Right cardiac atrium (tissue), 5 donors: Measurements from ENCODE around the gene CNTFR. TPM values are rescaled to one million over a fixed set of nuclear protein-coding genes. Genes with fewer than 3 reads are reported as not detected.

Experiments used
- ATAC-seq, 2 donors: fragments of 200-7000 bp; cut with Tn5 transposase; one replicate each; pipeline versions ENCODE4 v1.8.0 to v1.9.1; 2020; ENCODE audit warnings: moderate library complexity in 2 of 2, mild to moderate bottlenecking in 1 of 2
- DNase-seq, 3 donors: peaks; one replicate each; pipeline ENCODE4 v3.0.0-alpha.2; 2020
- H3K27ac ChIP-seq: one replicate; pipeline ENCODE4 v1.5.1; 2013; ENCODE audit warnings: mild to moderate bottlenecking, low read length, control low read depth, moderate library complexity
- H3K27me3 ChIP-seq: one replicate; pipeline ENCODE4 v1.6.1; 2013; ENCODE audit not compliant: control insufficient read depth, insufficient read depth
- H3K4me1 ChIP-seq: one replicate; pipeline ENCODE4 v1.6.1; 2013; ENCODE audit warnings: low read length; ENCODE audit not compliant: control insufficient read depth, insufficient read depth
- H3K4me3 ChIP-seq: one replicate; pipeline ENCODE4 v1.5.1; 2013; ENCODE audit warnings: low read length, control low read depth
- H3K9me3 ChIP-seq: one replicate; pipeline ENCODE4 v1.6.1; 2013; ENCODE audit warnings: low read length; ENCODE audit not compliant: control insufficient read depth
- WGBS: extraction: QIAGEN DNeasy Blood & Tissue Kit; methylation state at CpG from one replicate; pipeline ENCODE4 v1.1.7; 2013; 5-methylcytosine and 5-hydroxymethylcytosine counted together
- intact Hi-C, 4 donors: fragments of 100-400 bp; cut with DNase I; formaldehyde crosslinking; loops; one replicate each; pipeline versions ENCODE4 v1.11.0 to v1.14.0; 2022 to 2023
- polyA plus RNA-seq: library from polyadenylated mRNA; stranded (reverse); fragments of 200-250 nt; gene quantifications from one replicate; pipeline ENCODE4 v1.2.3, GENCODE V29; 2013
- total RNA-seq, 4 donors: library from RNA; stranded (reverse); fragmentation: NEBNext Ultra II Directional; extraction: Animal tissue kit (Norgen Biotek cat#: 25700); gene quantifications; one replicate each; pipeline ENCODE4 v1.2.1, GENCODE V29; 2021
- donor health status: healthy with polysubstance abuse.
- donor health status: DM: no; HTN: yes; CAD: no.
- donor health status: DM: no; HTN: no; CAD: no.
- donor health status: DM: no; HTN: yes; CAD: no; lungs with severe emphysema.
- donor health status: DM: yes; HTN: yes; CAD: no.

Gene CNTFR
- total and polyA plus RNA-seq, 5 donors, result 14.9 to 66.4 (median 51.5) TPM

- Histone ChIP-seq H3K9me3 (no peaks in the 10 kb centered on the region), H3K27ac (peak overlapping the region; percentile 31), H3K4me1 (peaks cover 8% of the 10 kb centered on the region), H3K27me3 (no peaks in the 10 kb centered on the region), H3K4me3 (no peak overlapping the region)
- ATAC-seq (peak; percentile 35 to 47), DNase-seq (peak in 1 of 3 donors; percentile 53)
- intact Hi-C loops, result no loop called here
- 44% methylated on average over 17 of the region's 17 CpGs for WGBS
Observed at GRCh38 chr9:34558919-34559623, 30.5 kb downstream of the CNTFR start.

GRCh38 chr9:34558364-34558763 lies 31.2 kb downstream of the CNTFR start:
- 86% methylated on average over 9 of the region's 9 CpGs for WGBS
- Histone ChIP-seq H3K27me3 (no peaks in the 10 kb centered on the region), H3K27ac (no peak overlapping the region), H3K4me1 (peaks cover 8% of the 10 kb centered on the region), H3K9me3 (no peaks in the 10 kb centered on the region), H3K4me3 (no peak overlapping the region)
- intact Hi-C loops, result no loop called here
- DNase-seq, result no peak
- ATAC-seq, result no peak

GRCh38 chr9:34557426-34558321 lies 31.9 kb downstream of the CNTFR start:
- H3K27me3 ChIP-seq, result no peaks in the 10 kb centered on the region
- H3K4me1 ChIP-seq, result peaks cover 8% of the 10 kb centered on the region
- 81% methylated on average over 19 of the region's 19 CpGs for WGBS

GRCh38 chr9:34556949-34557348 lies 32.6 kb downstream of the CNTFR start:
- no peak for DNase-seq
- H3K27ac ChIP-seq, result no peak overlapping the region
- 75% methylated on average over 6 of the region's 6 CpGs for WGBS
- no peak overlapping the region for H3K4me3 ChIP-seq
- ATAC-seq, result no peak
- intact Hi-C loops, result no loop called here
- no peaks in the 10 kb centered on the region for H3K9me3 ChIP-seq
- peaks cover 8% of the 10 kb centered on the region for H3K4me1 ChIP-seq
- no peaks in the 10 kb centered on the region for H3K27me3 ChIP-seq

More at GRCh38 chr9:34557426-34558321, 31.9 kb downstream of the CNTFR start:
- DNase-seq (no peak), ATAC-seq (no peak)
- intact Hi-C loops, result no loop called here
- Histone ChIP-seq H3K9me3 (no peaks in the 10 kb centered on the region), H3K4me3 (no peak overlapping the region), H3K27ac (no peak overlapping the region)

GRCh38 chr9:34555936-34556525 lies 33.5 kb downstream of the CNTFR start:
- Histone ChIP-seq H3K9me3 (no peaks in the 10 kb centered on the region), H3K4me1 (peaks cover 8% of the 10 kb centered on the region), H3K4me3 (no peak overlapping the region), H3K27ac (no peak overlapping the region), H3K27me3 (no peaks in the 10 kb centered on the region)
- ATAC-seq (no peak), DNase-seq (no peak)
- 89% methylated on average over 13 of the region's 13 CpGs for WGBS
- intact Hi-C loops, result no loop called here

- no peaks in the 10 kb centered on the region for H3K9me3 ChIP-seq
- DNase-seq (no peak), ATAC-seq (no peak)
- intact Hi-C loops, result no loop called here
- H3K4me1 ChIP-seq, result peaks cover 8% of the 10 kb centered on the region
- H3K27me3 ChIP-seq, result no peaks in the 10 kb centered on the region
- WGBS, result 79% methylated on average over 5 of the region's 5 CpGs
- H3K4me3 ChIP-seq, result no peak overlapping the region
- H3K27ac ChIP-seq, result no peak overlapping the region
Observed at GRCh38 chr9:34555500-34555899, 34.0 kb downstream of the CNTFR start.

GRCh38 chr9:34555002-34555348 lies 34.5 kb downstream of the CNTFR start:
- WGBS, result 74% methylated on average over 23 of the region's 23 CpGs
- DNase-seq (peak in 1 of 3 donors; percentile 66), ATAC-seq (no peak)
- H3K27ac ChIP-seq, result no peak overlapping the region
- intact Hi-C loops, result no loop called here
- H3K4me3 ChIP-seq, result no peak overlapping the region
- H3K9me3 ChIP-seq, result no peaks in the 10 kb centered on the region
- peaks cover 8% of the 10 kb centered on the region for H3K4me1 ChIP-seq
- H3K27me3 ChIP-seq, result no peaks in the 10 kb centered on the region

GRCh38 chr9:34554211-34555001 lies 35.1 kb downstream of the CNTFR start:
- Histone ChIP-seq H3K4me3 (no peak overlapping the region), H3K9me3 (no peaks in the 10 kb centered on the region), H3K4me1 (peaks cover 6% of the 10 kb centered on the region), H3K27me3 (no peaks in the 10 kb centered on the region), H3K27ac (no peak overlapping the region)
- ATAC-seq, result no peak
- intact Hi-C loops, result no loop called here
- 71% methylated on average over 16 of the region's 16 CpGs for WGBS
- no peak for DNase-seq

- ATAC-seq, result no peak
- H3K27me3 ChIP-seq, result no peaks in the 10 kb centered on the region
- H3K4me3 ChIP-seq, result no peak overlapping the region
- intact Hi-C loops, result no loop called here
- peak in 1 of 3 donors; percentile 48 for DNase-seq
- H3K9me3 ChIP-seq, result no peaks in the 10 kb centered on the region
- H3K4me1 ChIP-seq, result no peaks in the 10 kb centered on the region
- H3K27ac ChIP-seq, result no peak overlapping the region
- WGBS, result 81% methylated on average over 18 of the region's 18 CpGs
Observed at GRCh38 chr9:34553511-34554021, 36.0 kb downstream of the CNTFR start.

- no peak for ATAC-seq
- intact Hi-C loops, result no loop called here
- DNase-seq, result no peak
- no peak overlapping the region for H3K4me3 ChIP-seq
- H3K27me3 ChIP-seq, result no peaks in the 10 kb centered on the region
- H3K9me3 ChIP-seq, result no peaks in the 10 kb centered on the region
- H3K4me1 ChIP-seq, result no peaks in the 10 kb centered on the region
- 91% methylated on average over 2 of the region's 2 CpGs for WGBS
- H3K27ac ChIP-seq, result no peak overlapping the region
Observed at GRCh38 chr9:34552986-34553385, 36.5 kb downstream of the CNTFR start.
